Measurements from ENCODE around the gene TCF7L1. TPM values are rescaled to one million over a fixed set of nuclear protein-coding genes. Genes with fewer than 3 reads are reported as not detected.

The TCF7L1 gene
- polyA plus RNA-seq, 1 experiment = 3.2 TPM

GRCh38 chr2:85181134-85181631 lies 48.0 kb downstream of the TCF7L1 start:
- CTCF ChIA-PET = interaction anchor here (1.1 to 1.6 kb wide), 3 partner anchors 8 to 117 kb away, joined by 3 to 5 read pairs (median 3); no protein-coding TSS in a partner anchor
- DNase-seq (ENCODE audit: low read depth) = no peak
- peaks cover 2% of the 10 kb centered on the region; the same call in 1 of the 2 replicates for H3K36me3 ChIP-seq (ENCODE audit: control insufficient read depth, insufficient read depth, low read length)
- no peak for TF ChIP-seq CTCF (IDR thresholded peaks at IDR 0.05; ENCODE audit: insufficient read depth, low read depth, low read length)
- H3K4me3 ChIP-seq (ENCODE audit: low read depth, low read length) = no peak overlapping the region
- POLR2A ChIA-PET = no interaction called here
- no peaks in the 10 kb centered on the region for H3K27me3 ChIP-seq (ENCODE audit: control insufficient read depth, insufficient read depth, low read length)

- ChIA-PET CTCF (interaction anchor here (1.1 to 1.6 kb wide), 3 partner anchors 9 to 116 kb away, joined by 3 to 5 read pairs (median 3); no protein-coding TSS in a partner anchor), POLR2A (no interaction called here)
- DNase-seq (ENCODE audit: low read depth) = no peak
- H3K27me3 ChIP-seq (ENCODE audit: control insufficient read depth, insufficient read depth, low read length) = no peaks in the 10 kb centered on the region
- TF ChIP-seq CTCF (IDR thresholded peaks at IDR 0.05; ENCODE audit: insufficient read depth, low read depth, low read length) = no peak
- peaks cover 2% of the 10 kb centered on the region; the same call in 1 of the 2 replicates for H3K36me3 ChIP-seq (ENCODE audit: control insufficient read depth, insufficient read depth, low read length)
- H3K4me3 ChIP-seq (ENCODE audit: low read depth, low read length) = no peak overlapping the region
These were observed 48.8 kb downstream of the TCF7L1 start for GRCh38 chr2:85181844-85182456.

- Histone ChIP-seq H3K27me3 (ENCODE audit: control insufficient read depth, insufficient read depth, low read length) (no peaks in the 10 kb centered on the region), H3K36me3 (ENCODE audit: control insufficient read depth, insufficient read depth, low read length) (peaks cover 2% of the 10 kb centered on the region; the same call in 1 of the 2 replicates), H3K4me3 (ENCODE audit: low read depth, low read length) (no peak overlapping the region)
- CTCF ChIA-PET = interaction anchor here (1.1 to 1.7 kb wide), 5 partner anchors 10 to 102 kb away, joined by 3 to 5 read pairs (median 4); no protein-coding TSS in a partner anchor
- POLR2A ChIA-PET = no interaction called here
- no peak for TF ChIP-seq CTCF (IDR thresholded peaks at IDR 0.05; ENCODE audit: insufficient read depth, low read depth, low read length)
- no peak for DNase-seq (ENCODE audit: low read depth)
These were observed 49.9 kb downstream of the TCF7L1 start for GRCh38 chr2:85183076-85183475.

GRCh38 chr2:85183479-85183878 lies 50.3 kb downstream of the TCF7L1 start:
- POLR2A ChIA-PET = no interaction called here
- no peak for TF ChIP-seq CTCF (IDR thresholded peaks at IDR 0.05; ENCODE audit: insufficient read depth, low read depth, low read length)
- CTCF ChIA-PET = interaction anchor here (1.2 to 1.7 kb wide), 3 partner anchors 12 to 102 kb away, joined by 3 to 4 read pairs (median 4); no protein-coding TSS in a partner anchor
- no peak overlapping the region for H3K4me3 ChIP-seq (ENCODE audit: low read depth, low read length)
- DNase-seq (ENCODE audit: low read depth) = peak; percentile 31
- H3K36me3 ChIP-seq (ENCODE audit: control insufficient read depth, insufficient read depth, low read length) = peaks cover 2% of the 10 kb centered on the region; the same call in 1 of the 2 replicates
- no peaks in the 10 kb centered on the region for H3K27me3 ChIP-seq (ENCODE audit: control insufficient read depth, insufficient read depth, low read length)

- Histone ChIP-seq H3K27me3 (ENCODE audit: control insufficient read depth, insufficient read depth, low read length) (no peaks in the 10 kb centered on the region), H3K36me3 (ENCODE audit: control insufficient read depth, insufficient read depth, low read length) (peaks cover 2% of the 10 kb centered on the region; the same call in 1 of the 2 replicates), H3K4me3 (ENCODE audit: low read depth, low read length) (no peak overlapping the region)
- no peak for TF ChIP-seq CTCF (IDR thresholded peaks at IDR 0.05; ENCODE audit: insufficient read depth, low read depth, low read length)
- ChIA-PET CTCF (interaction anchor here (1.1 to 1.7 kb wide), 4 partner anchors 13 to 44 kb away, joined by 3 to 5 read pairs (median 4); no protein-coding TSS in a partner anchor), POLR2A (no interaction called here)
- DNase-seq (ENCODE audit: low read depth) = no peak
These were observed 51.0 kb downstream of the TCF7L1 start for GRCh38 chr2:85184231-85184630.
